Loucy (cell line): ENCODE measurements around the gene RXRA.

ENCODE experiments used
- CTCF ChIP-seq: fragments of 200-600 bp; sonication (generic); conservative IDR thresholded peaks from 2 replicates; pipeline ENCODE4 v1.5.1; 2014; ENCODE audit warnings: mild to moderate bottlenecking, antibody characterized with exemption, low read length
- EZH2phosphoT487 ChIP-seq: fragments of 200-600 bp; IDR thresholded peaks from 2 replicates; pipeline ENCODE4 v1.6.1; 2018; ENCODE audit warnings: antibody characterized with exemption, mild to moderate bottlenecking, moderate library complexity, borderline replicate concordance

- TF ChIP-seq CTCF: no peak
- no peak for TF ChIP-seq EZH2phosphoT487
These were observed 13.0 kb downstream of the RXRA start for GRCh38 chr9:134339183-134339806.
